HG03439 (cell line): ENCODE data around the gene ARHGAP35.
"Not testable (repeated sequence)": the region's sequence is repeated elsewhere in the genome, so short reads cannot be mapped to it uniquely, and the experiment has no call there.

Source experiments
- ATAC-seq: cut with Tn5 transposase; IDR thresholded peaks from one replicate; pipeline ENCODE4 v1.9.1; 2021; ENCODE audit warnings: mild to moderate bottlenecking, moderate library complexity; ENCODE audit not compliant: unreplicated experiment

ARHGAP35 gene

DNA sequence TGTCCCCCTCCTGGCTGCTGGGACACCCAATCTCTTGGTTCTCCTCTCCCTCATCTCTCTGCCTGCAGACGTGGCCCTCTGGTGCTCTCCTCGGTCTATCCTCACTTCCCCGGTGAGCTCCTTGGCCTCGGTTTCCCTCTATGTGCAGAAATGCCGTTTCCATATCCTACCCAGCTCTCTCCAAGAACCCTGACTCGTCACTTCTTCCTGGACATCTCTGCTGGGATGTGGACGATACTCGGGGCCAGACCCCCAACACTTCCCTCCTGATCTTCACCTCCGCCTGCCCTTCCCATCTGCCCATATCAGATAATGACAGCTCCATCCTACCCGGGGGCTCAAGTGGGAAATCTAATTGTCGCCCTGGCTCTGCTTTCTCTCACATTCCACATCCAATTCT, 18.0 kb upstream of the ARHGAP35 start:
- ATAC-seq, result no peak

DNA sequence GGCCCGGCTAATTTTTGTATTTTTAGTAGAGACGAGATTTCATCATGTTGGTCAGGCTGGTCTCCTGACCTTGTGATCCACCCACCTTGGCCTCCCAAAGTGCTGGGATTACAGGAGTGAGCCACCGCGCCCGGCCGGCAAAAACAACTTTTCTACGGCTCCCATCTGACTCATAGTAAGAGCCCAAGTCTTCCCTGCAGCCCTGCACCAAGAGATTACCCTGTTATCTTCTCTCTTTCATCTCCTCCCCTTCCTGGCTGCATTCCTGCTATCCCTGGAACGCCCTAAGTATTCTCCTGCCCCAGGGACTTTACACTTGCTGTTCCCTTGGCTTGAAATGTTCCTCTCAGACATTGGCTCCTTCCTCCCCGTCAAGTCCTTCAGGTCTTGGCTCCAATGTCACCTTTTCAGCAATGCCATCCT, 16.7 kb upstream of the ARHGAP35 start:
- ATAC-seq, result no peak

DNA sequence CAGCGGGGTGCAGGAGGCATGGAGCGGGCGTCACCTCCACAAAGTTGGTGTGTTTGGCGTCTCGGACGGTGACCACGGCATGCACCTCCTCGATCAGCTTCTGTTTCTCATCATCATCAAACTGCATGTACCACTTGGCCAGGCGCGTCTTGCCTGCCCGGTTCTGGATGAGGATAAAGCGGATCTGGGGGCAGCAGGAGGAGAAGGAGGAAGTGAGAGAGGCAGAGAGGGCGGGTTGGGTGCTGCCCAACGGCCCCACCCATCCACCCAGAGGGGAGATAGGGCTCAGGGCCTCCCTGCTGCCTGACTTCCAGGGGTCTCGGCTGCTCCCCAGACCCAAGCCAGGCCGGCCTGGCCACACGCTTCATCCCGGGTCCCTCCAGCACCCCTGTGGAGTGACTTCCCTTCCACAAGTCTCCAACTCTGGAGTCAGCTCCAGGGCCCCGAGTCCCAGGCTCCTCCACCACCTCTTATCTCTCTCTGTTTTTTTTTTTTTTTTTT, 14.8 kb upstream of the ARHGAP35 start:
- no peak for ATAC-seq

DNA sequence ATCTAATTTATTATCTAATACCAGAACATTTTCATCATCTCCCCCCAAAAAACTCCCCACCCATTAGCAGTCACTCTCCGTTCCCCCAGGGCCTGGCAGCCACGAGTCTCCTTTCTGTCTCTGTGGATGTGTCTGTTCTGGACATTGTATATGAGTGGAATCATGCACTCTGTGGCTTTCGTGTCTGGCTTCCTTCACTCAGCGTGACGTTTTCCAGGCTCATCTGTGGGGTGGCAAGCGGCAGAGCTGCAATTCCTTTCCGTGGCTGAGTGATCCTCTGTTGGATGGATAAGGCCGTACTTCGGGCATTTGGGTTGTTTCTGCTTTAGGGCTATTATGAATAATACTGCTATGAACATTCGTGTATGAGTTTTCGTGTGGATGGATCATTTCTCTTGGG, 13.3 kb upstream of the ARHGAP35 start:
- no peak for ATAC-seq

- ATAC-seq, result no peak
Observed at GRCh38 chr19:46848389-46848788, 12.4 kb upstream of the ARHGAP35 start.

- ATAC-seq, result no peak
Observed at GRCh38 chr19:46849610-46850009, 11.2 kb upstream of the ARHGAP35 start.

- ATAC-seq, result peak; percentile 90
Observed at GRCh38 chr19:46850228-46851203, 10.3 kb upstream of the ARHGAP35 start, which contains the start of gene AP2S1. Gene AP2S1, minus strand, starts transcription at chr19:46850846. Its CDS starts 80 bp downstream, at chr19:46850766.

DNA sequence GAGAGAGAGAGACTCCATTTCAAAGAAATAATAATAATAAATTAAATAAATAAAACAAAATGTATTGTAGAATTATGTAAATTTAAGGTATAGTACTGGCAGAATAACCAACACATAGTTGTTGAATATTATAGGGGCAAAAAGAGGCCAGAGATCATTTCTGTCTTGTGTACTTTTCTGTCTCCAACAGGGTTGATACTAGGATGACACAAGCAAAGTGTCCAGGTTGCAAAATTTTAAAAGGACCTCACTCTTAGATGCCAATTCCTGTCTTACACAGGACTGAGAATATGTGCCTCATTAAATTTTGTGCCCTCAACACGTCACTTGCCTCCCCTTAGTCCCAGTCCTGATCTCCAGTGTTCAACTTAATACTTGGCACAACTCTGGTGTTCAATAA, 8.0 kb upstream of the ARHGAP35 start:
- ATAC-seq, result no peak

DNA sequence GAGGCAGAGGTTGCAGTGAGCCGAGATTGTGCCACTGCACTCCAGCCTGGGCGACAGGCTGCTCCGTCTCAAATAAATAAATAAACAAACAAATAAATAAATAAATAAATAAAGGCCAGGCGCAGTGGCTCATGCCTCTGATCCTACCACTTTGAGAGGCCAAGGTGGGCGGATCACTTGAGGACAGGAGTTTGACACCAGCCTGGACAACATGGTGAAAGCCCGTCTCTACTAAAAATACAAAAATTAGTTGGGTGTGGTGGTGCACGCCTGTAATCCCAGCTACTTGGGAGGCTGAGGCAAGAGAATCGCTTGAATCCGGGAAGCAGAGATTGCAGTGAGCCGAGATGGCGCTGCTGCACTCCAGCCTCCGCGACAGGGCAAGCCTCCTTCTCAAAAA, 6.1 kb upstream of the ARHGAP35 start:
- not testable (repeated sequence) for ATAC-seq

DNA sequence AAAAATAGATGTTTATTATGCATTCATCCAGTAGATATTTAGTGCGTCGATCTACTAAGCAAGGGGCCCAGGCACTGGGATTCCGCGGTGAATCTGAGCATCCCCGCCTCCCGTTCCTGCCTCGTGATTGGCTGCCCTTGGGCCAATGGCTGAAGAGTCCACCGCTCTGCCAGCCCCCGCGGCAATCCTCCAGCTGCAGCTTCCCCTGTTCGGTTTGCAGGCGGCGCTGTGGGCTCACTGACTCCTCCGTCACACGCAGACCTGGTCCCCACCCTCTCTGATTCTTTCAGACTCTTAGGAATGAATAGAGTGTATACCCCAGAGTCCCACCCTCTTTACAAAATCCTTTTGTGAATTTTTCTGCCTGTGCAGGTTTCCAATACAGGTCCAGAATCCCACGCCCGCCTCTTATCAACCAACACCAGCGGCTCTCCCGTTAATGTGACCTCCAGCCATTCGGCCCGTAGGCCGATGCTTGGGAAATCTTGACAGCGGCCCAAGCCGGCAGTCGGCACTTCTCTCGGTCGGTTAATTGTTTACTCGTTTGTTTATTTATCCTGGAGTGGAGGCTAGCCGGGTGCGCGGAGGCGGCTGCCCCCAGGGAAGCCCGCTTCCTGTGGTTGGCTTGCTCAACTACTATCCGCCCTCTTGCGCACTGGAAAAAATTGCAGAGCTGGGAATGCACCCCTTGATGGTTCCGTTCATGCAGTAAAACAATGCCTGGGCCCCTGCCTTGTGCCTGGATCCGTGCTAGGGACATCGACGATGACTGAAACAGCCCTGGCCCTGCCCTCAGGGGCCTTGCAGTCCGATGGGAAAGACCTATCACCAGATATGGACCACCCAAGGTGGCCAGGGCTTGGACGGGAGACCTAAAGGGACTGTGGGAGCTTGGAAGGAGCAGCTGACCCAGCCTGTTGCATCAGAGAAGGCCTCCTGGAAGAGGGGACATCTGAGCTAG, 4.5 kb upstream of the ARHGAP35 start:
- no peak for ATAC-seq

GRCh38 chr19:46859637-46860124, 1.1 kb upstream of the ARHGAP35 start:
- ATAC-seq, result peak; percentile 2

GRCh38 chr19:46860125-46860845, 512 bp upstream of the ARHGAP35 start:
- peak; percentile 73 for ATAC-seq

DNA sequence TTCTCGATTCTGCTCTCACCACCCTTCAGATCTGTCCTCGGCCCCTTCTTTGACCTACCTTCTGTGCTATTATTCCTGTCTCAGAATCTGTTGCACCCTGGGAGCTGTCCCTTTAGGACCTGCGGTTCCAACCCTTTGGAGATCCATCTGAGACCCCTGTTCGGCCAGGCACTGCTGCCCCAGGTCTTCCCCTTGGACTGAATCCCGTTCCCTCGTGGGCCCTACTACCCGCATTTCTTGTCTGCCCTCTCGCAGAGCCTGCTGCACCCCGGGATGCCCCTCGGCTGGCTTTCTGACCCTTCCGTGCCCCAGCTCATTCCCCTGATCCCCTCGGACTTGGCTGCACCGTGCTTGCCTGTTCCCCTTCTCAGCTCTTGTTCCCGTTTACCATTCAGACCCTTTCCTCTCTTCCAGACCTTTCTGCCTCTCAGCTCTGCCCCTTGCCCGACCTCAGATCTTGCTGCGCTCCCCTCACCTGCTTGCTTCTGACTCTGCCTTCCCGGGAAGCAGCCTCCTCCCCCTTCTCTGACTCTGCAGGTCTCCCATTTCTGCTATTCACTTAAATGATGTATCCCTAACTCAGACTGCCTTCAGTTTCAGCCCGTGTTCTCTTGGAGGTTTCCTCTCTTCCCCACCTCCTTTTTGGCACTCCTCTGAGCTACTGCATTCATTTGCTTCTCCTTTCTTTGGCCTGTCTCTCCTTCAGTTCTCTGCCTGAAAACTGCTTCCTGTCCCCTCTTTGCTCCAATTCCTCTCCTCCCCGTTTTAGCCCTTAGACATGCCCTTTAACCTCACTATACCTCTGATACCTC, 1.1 kb downstream of the ARHGAP35 start:
- ATAC-seq, result no peak

DNA sequence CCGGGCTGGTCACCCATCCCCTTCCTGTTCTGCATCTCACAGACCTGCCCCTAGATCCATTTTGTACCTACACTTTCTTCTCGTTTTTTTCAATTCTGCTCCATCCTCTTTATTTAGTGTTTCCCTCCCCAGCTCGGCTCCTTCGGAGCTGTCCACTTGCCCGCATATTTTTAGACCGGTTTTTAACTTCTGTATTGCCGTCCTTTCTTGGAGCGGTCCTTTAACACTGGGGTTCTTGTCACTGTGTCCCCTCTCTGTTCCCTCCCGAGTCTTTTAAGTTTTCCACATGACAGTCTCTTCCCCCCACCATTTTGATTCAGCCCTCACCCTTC, 1.7 kb downstream of the ARHGAP35 start:
- no peak for ATAC-seq

GRCh38 chr19:46862974-46863632, 2.3 kb downstream of the ARHGAP35 start:
- no peak for ATAC-seq

DNA sequence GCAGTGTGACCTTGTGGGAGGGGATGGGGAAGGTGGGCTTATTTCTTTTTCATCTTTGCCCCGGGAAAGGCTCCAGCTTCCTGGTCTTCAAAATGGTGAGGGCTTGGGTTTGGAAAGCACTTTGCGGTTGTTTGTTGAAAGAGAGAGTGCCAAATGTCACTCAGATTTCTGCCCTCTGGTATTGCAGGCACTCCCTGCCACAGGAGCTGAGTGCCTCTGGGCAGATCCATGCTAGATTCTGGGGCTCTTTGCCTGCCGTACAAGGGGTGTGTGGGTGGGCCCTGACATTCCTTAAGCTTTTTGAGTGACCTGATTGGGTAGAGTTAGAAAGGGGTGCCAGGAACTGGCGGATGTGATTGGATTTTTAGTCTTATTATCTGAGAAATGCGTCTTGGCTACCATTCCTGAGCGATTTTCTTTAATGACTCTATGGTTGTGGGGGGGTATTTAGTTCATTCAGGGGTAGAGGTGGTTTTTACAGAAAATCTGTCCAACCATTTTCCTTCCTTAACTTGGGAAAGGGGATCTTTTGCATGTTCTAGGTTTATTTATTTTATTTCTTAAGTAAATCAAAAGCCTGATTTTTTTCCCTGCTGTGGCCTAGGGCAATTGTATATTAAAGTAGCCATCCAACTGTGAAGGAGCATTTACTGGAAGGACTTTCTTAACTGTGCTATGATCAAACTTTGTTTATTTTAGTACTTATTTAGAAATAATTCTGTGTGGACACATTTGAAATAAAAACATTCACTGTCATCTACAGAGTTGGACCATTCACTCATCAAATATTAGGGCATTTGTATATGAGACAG, 3.2 kb downstream of the ARHGAP35 start:
- no peak for ATAC-seq

- ATAC-seq, result no peak
Observed at GRCh38 chr19:46866407-46867136, 5.8 kb downstream of the ARHGAP35 start.

DNA sequence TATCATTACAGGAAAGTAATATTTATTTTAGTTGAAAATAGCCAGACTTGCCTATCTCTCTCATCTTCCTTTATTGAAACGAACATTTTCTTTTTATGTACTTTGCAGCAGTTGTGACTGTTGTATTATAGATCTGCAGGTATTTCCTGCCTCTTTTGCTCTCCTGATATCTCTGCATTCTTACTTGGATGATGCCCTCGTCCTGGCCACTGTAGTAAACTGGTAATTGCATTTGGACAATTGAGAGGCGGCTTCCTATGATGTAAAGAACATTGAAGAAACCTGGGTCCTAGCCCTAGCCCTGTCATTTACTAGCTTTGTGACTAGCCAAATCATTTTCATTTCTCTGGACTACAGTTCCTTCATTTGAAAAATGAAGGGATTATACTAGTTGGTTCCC, 6.4 kb downstream of the ARHGAP35 start:
- ATAC-seq, result no peak
